ENCODE results near the gene SLC25A36.

DNA sequence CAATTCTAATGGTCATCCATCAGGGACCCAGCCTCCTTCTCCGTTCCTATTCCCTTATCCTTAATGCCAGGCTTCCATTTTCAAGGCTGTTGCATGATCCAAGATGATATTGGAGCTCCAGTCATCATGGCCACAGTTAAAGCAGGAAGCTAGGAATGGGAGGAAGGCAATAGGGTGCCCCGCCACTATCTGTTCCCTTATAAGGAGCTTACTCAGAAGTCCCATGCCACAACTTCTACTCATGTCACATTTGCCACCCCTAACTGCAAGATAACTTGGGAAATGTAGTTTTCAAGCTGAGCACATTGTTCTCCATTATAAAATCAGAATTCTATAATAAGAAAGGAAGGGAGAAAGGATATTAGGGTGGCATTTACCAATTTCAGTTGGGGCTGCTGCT, 70.9 kb downstream of the SLC25A36 start:
- TF ChIP-seq, protein P1, sequence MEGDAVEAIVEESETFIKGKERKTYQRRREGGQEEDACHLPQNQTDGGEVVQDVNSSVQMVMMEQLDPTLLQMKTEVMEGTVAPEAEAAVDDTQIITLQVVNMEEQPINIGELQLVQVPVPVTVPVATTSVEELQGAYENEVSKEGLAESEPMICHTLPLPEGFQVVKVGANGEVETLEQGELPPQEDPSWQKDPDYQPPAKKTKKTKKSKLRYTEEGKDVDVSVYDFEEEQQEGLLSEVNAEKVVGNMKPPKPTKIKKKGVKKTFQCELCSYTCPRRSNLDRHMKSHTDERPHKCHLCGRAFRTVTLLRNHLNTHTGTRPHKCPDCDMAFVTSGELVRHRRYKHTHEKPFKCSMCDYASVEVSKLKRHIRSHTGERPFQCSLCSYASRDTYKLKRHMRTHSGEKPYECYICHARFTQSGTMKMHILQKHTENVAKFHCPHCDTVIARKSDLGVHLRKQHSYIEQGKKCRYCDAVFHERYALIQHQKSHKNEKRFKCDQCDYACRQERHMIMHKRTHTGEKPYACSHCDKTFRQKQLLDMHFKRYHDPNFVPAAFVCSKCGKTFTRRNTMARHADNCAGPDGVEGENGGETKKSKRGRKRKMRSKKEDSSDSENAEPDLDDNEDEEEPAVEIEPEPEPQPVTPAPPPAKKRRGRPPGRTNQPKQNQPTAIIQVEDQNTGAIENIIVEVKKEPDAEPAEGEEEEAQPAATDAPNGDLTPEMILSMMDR (IDR thresholded peaks at IDR 0.05; ENCODE audit: insufficient read depth, low read length): no peak
- no peak for TF ChIP-seq POLR2AphosphoS5 (IDR thresholded peaks at IDR 0.05; ENCODE audit: low read depth)
- no peak for TF ChIP-seq GABPA (IDR thresholded peaks at IDR 0.05; ENCODE audit: low read depth)
- TF ChIP-seq, protein P2, sequence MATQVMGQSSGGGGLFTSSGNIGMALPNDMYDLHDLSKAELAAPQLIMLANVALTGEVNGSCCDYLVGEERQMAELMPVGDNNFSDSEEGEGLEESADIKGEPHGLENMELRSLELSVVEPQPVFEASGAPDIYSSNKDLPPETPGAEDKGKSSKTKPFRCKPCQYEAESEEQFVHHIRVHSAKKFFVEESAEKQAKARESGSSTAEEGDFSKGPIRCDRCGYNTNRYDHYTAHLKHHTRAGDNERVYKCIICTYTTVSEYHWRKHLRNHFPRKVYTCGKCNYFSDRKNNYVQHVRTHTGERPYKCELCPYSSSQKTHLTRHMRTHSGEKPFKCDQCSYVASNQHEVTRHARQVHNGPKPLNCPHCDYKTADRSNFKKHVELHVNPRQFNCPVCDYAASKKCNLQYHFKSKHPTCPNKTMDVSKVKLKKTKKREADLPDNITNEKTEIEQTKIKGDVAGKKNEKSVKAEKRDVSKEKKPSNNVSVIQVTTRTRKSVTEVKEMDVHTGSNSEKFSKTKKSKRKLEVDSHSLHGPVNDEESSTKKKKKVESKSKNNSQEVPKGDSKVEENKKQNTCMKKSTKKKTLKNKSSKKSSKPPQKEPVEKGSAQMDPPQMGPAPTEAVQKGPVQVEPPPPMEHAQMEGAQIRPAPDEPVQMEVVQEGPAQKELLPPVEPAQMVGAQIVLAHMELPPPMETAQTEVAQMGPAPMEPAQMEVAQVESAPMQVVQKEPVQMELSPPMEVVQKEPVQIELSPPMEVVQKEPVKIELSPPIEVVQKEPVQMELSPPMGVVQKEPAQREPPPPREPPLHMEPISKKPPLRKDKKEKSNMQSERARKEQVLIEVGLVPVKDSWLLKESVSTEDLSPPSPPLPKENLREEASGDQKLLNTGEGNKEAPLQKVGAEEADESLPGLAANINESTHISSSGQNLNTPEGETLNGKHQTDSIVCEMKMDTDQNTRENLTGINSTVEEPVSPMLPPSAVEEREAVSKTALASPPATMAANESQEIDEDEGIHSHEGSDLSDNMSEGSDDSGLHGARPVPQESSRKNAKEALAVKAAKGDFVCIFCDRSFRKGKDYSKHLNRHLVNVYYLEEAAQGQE (IDR thresholded peaks at IDR 0.05; ENCODE audit: insufficient replicate concordance, low read depth): no peak
- no peak for TF ChIP-seq SPI1 (IDR thresholded peaks at IDR 0.05; ENCODE audit: borderline replicate concordance, low read depth)
